SU-DHL-6 (cell line): Measurements from ENCODE around the gene STK32A.

ENCODE experiments used
- H2AFZ ChIP-seq: fragments of 200-600 bp; sonication (generic); 2 replicates; pipeline ENCODE4 v1.6.1; 2014; ENCODE audit warnings: low read depth, mild to moderate bottlenecking, moderate library complexity, mixed read lengths, antibody characterized with exemption, low read length; ENCODE audit not compliant: severe bottlenecking
- H3F3A ChIP-seq: fragments of 200-600 bp; shearing (Covaris generic); 2 replicates; pipeline ENCODE4 v1.6.0; 2016; ENCODE audit warnings: antibody characterized with exemption, mild to moderate bottlenecking; ENCODE audit not compliant: insufficient read depth
- H3K27ac ChIP-seq: fragments of 200-600 bp; sonication (generic); 2 replicates; pipeline ENCODE4 v1.5.1; 2016; ENCODE audit warnings: low read depth, mild to moderate bottlenecking, low read length, moderate library complexity, mixed read lengths
- H3K27me3 ChIP-seq: fragments of 200-600 bp; sonication (generic), shearing (Covaris generic); 2 replicates; pipeline ENCODE4 v1.6.0; 2014; ENCODE audit warnings: mild to moderate bottlenecking, low read length
- H3K36me3 ChIP-seq: fragments of 200-600 bp; sonication (generic); 2 replicates; pipeline ENCODE4 v1.6.1; 2014; ENCODE audit warnings: mild to moderate bottlenecking, low read length, mixed read lengths
- H3K4me2 ChIP-seq: fragments of 300-600, 200-600 bp; shearing (Covaris generic), sonication (generic); 2 replicates; pipeline ENCODE4 v1.6.0; 2014; ENCODE audit warnings: low read length, low read depth, mild to moderate bottlenecking; ENCODE audit not compliant: poor library complexity, severe bottlenecking
- H3K4me3 ChIP-seq: fragments of 200-600 bp; sonication (generic); 2 replicates; pipeline ENCODE4 v1.5.1; 2014; ENCODE audit warnings: antibody characterized with exemption, low read length, mild to moderate bottlenecking, mixed read lengths; ENCODE audit not compliant: insufficient read depth, poor library complexity, severe bottlenecking
- H3K79me2 ChIP-seq: fragments of 200-600 bp; sonication (generic); 2 replicates; pipeline ENCODE4 v1.6.1; 2014; ENCODE audit warnings: mild to moderate bottlenecking, low read length, moderate library complexity; ENCODE audit not compliant: insufficient read depth
- H3K9ac ChIP-seq: fragments of 200-600 bp; sonication (generic); 2 replicates; pipeline ENCODE4 v1.7.0; 2014; ENCODE audit warnings: mild to moderate bottlenecking, low read length
- H3K9me2 ChIP-seq: fragments of 200-600 bp; sonication (generic); replicated peaks from 2 replicates; pipeline ENCODE4 v1.6.1; 2014; ENCODE audit warnings: low read length; ENCODE audit not compliant: insufficient read depth
- H3K9me3 ChIP-seq: fragments of 200-600 bp; sonication (generic); 2 replicates; pipeline ENCODE4 v1.6.1; 2014; ENCODE audit warnings: low read length, mixed read lengths; ENCODE audit not compliant: insufficient read depth
- H4K20me1 ChIP-seq: fragments of 200-600 bp; sonication (generic); 2 replicates; pipeline ENCODE4 v1.6.1; 2014; ENCODE audit warnings: low read depth, mild to moderate bottlenecking, antibody characterized with exemption, low read length, moderate library complexity, mixed read lengths
- EZH2phosphoT487 ChIP-seq: fragments of 200-600 bp; sonication (generic), shearing (Covaris generic); conservative IDR thresholded peaks from 2 replicates; pipeline ENCODE4 v1.6.1; 2018; ENCODE audit warnings: mild to moderate bottlenecking, antibody characterized with exemption, low read length, moderate library complexity, mixed read lengths
- TF ChIP-seq, protein P1 (sequence below): fragments of 200-600 bp; sonication (generic); IDR thresholded peaks from one replicate; pipeline ENCODE4 v1.5.1; 2017; ENCODE audit warnings: antibody characterized with exemption, mild to moderate bottlenecking, low read length, moderate library complexity; ENCODE audit not compliant: insufficient read depth, poor library complexity, severe bottlenecking

The STK32A gene

DNA sequence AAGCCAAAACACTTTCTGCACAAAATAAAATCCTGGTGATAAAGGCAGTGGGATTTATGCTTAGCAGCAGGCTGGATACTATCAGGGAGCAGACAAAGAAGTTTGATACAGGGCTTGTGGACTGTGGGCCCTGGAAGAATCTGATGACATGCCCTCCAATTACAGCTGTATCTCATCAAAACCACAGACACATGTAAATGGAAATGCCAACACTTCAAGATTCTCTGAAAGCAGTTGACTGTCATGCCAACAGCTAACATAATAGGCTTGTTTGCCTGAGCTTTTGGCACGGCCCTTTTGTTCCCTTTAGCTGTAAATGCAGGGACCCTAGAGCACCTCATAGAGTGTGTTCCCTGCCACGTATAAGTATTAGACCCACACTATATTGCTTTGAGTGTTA is 114.4 kb downstream of the STK32A start:
- no peaks in the 10 kb centered on the region for H3K27me3 ChIP-seq
- no peak overlapping the region for H2AFZ ChIP-seq
- H4K20me1 ChIP-seq: no peaks in the 10 kb centered on the region
- no peak overlapping the region for H3K4me2 ChIP-seq
- TF ChIP-seq, protein P1, sequence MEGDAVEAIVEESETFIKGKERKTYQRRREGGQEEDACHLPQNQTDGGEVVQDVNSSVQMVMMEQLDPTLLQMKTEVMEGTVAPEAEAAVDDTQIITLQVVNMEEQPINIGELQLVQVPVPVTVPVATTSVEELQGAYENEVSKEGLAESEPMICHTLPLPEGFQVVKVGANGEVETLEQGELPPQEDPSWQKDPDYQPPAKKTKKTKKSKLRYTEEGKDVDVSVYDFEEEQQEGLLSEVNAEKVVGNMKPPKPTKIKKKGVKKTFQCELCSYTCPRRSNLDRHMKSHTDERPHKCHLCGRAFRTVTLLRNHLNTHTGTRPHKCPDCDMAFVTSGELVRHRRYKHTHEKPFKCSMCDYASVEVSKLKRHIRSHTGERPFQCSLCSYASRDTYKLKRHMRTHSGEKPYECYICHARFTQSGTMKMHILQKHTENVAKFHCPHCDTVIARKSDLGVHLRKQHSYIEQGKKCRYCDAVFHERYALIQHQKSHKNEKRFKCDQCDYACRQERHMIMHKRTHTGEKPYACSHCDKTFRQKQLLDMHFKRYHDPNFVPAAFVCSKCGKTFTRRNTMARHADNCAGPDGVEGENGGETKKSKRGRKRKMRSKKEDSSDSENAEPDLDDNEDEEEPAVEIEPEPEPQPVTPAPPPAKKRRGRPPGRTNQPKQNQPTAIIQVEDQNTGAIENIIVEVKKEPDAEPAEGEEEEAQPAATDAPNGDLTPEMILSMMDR: no peak
- no peak for TF ChIP-seq EZH2phosphoT487
- no peaks in the 10 kb centered on the region for H3K9me3 ChIP-seq
- H3K9me2 ChIP-seq: no peaks in the 10 kb centered on the region
- no peaks in the 10 kb centered on the region for H3F3A ChIP-seq
- no peak overlapping the region for H3K9ac ChIP-seq
- no peak overlapping the region for H3K4me3 ChIP-seq
- H3K27ac ChIP-seq: no peak overlapping the region
- no peaks in the 10 kb centered on the region for H3K36me3 ChIP-seq
- H3K79me2 ChIP-seq: no peaks in the 10 kb centered on the region

DNA sequence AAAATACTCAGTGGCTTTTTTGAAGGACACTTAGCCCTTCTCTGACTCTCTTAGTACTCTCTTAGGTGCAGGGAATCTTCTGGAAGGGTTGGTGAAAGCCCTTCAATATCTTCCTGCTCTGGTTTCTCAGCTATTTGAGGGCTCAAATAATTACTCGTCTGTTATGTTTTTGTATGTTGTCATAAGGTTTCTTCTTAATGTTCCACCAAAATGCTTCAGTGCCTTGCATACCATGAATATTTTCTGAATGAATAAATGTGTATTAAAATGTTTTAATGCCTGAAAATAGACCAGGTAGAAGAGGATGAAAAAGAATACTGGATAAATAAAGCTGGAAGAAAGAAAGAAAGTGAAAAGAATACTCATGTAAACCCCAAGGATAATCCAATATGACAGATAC is 124.3 kb downstream of the STK32A start:
- no peaks in the 10 kb centered on the region for H3K27me3 ChIP-seq
- no peak overlapping the region for H3K4me2 ChIP-seq
- no peaks in the 10 kb centered on the region for H3K9me3 ChIP-seq
- no peaks in the 10 kb centered on the region for H3K79me2 ChIP-seq
- H3F3A ChIP-seq: no peaks in the 10 kb centered on the region
- no peak overlapping the region for H3K4me3 ChIP-seq
- TF ChIP-seq, protein P1: no peak
- no peak for TF ChIP-seq EZH2phosphoT487
- no peaks in the 10 kb centered on the region for H4K20me1 ChIP-seq
- no peak overlapping the region for H3K9ac ChIP-seq
- no peaks in the 10 kb centered on the region for H3K9me2 ChIP-seq
- no peaks in the 10 kb centered on the region for H3K36me3 ChIP-seq
- no peak overlapping the region for H2AFZ ChIP-seq
- no peak overlapping the region for H3K27ac ChIP-seq

GRCh38 chr5:147359581-147359980 is 124.8 kb downstream of the STK32A start:
- Histone ChIP-seq H3F3A (no peaks in the 10 kb centered on the region), H3K9me2 (no peaks in the 10 kb centered on the region), H3K27ac (no peak overlapping the region), H3K36me3 (no peaks in the 10 kb centered on the region), H3K9me3 (no peaks in the 10 kb centered on the region), H4K20me1 (no peaks in the 10 kb centered on the region), H3K27me3 (no peaks in the 10 kb centered on the region), H3K79me2 (no peaks in the 10 kb centered on the region), H3K9ac (no peak overlapping the region), H3K4me3 (no peak overlapping the region), H3K4me2 (no peak overlapping the region), H2AFZ (no peak overlapping the region)
- TF ChIP-seq EZH2phosphoT487: no peak
- TF ChIP-seq, protein P1: no peak

- H3K9ac ChIP-seq: no peak overlapping the region
- no peaks in the 10 kb centered on the region for H3K27me3 ChIP-seq
- H3F3A ChIP-seq: no peaks in the 10 kb centered on the region
- H3K9me3 ChIP-seq: no peaks in the 10 kb centered on the region
- no peak overlapping the region for H3K4me3 ChIP-seq
- H3K4me2 ChIP-seq: no peak overlapping the region
- no peaks in the 10 kb centered on the region for H3K79me2 ChIP-seq
- TF ChIP-seq EZH2phosphoT487: no peak
- TF ChIP-seq, protein P1: no peak
- H2AFZ ChIP-seq: no peak overlapping the region
- no peaks in the 10 kb centered on the region for H4K20me1 ChIP-seq
- H3K9me2 ChIP-seq: no peaks in the 10 kb centered on the region
- H3K36me3 ChIP-seq: no peaks in the 10 kb centered on the region
- no peak overlapping the region for H3K27ac ChIP-seq
These were observed 126.0 kb downstream of the STK32A start for GRCh38 chr5:147360816-147361215.
